ELF-1 (cell line): ENCODE data around the gene NCAPG2.
A peak's percentile ranks its signal among the peaks of the same experiment; 100 is the strongest.
"Not testable (repeated sequence)": the region's sequence is repeated elsewhere in the genome, so short reads cannot be mapped to it uniquely, and the experiment has no call there.

Source experiments
- DNase-seq: peaks from one replicate; pipeline ENCODE4 v3.0.0-alpha.2; 2016; ENCODE audit warnings: low read depth, low spot score

The NCAPG2 gene

DNA sequence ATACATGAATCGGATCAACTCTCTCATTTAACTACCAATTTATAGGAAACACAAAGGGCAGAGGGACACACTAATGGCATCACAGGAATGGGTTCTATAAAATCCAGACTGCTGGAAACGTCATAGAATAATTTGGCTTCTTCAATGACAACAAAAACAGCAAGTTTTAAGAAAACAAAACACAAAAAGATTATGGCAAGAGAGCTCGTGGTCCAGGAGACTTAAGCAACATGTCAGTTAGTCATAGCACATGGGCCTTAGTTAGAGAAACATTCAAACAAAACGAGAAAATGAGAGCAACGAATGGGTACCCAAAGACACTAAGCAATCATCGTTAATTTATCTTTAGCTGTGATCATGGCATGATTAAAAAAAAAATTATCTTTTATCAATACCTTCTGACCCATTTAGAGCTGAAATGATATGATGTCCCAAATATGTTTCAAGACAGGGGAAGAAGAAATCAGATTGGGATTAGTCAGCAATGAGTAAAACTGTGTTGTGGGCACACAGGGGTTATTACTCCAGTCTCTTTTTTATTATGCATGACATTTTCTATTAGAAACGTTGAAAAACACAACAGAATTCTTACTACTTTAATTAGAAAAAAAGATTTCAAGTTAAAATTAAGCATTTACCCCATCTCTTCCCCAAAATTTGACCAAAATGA is 28.3 kb downstream of the NCAPG2 start:
- no peak for DNase-seq

DNA sequence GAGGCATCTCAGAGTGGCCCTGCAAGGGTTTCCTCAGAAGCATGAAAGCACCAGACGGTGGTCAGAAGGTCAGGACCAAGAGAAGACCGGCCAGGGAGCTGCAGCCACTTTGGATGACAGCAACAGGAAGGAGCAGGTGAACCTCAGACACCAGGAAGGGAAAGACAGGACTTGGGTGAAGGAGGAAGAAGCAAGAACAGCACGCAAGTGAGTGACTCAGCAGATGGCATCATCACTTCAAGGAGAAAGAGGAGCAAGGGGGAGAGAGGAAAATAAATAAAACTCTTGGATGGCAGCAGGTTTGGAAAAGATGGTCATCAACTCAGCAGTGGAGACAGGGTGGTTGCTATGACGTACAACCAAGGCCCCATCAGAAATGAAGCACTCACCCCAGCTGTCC is 31.6 kb downstream of the NCAPG2 start:
- DNase-seq, result no peak

DNA sequence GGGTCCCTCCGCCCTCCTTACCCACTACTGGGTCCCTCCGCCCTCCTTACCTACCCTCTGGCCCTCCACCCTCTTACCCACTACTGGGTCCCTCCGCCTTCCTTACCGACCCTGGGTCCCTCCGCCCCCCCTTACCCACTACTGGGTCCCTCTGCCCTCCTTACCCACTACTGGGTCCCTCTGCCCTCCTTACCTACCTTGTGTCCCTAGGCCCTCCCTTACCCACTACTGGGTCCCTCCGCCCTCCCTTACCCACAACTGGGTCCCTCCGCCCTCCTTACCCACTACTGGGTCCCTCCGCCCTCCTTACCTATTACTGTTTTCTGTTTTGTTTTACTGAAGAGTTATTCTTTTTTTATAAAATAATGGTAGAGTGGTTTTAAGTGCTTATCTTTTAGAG is 36.5 kb downstream of the NCAPG2 start:
- DNase-seq, result not testable (repeated sequence)

DNA sequence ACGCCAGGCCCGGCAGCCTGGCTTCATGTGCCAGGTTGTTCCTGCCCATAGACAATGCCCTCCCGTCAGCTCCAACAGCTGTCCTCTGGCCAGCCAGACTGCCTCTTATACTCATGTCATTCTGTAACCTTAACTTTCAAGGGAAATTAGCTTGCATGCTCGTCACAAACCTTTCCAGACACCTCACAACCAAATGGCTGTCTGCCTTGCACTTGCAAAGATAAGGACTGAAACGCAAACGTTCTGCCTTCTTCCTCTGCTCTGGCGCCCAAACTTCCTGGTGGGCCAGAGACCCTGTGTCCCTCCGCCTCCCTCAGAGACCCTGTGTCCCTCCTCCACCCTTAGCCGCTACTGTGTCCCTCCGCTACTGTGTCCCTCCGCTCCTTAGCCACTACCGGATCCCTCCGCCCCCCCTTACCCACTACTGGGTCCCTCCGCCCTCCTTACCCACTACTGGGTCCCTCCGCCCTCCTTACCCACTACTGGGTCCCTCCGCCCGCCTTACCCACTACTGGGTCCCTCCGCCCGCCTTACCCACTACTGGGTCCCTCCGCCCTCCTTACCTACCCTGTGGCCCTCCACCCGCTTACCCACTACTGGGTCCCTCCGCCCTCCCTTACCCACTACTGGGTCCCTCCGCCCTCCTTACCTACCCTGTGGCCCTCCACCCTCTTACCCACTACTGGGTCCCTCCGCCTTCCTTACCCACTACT is 37.5 kb downstream of the NCAPG2 start:
- DNase-seq, result not testable (repeated sequence)

DNA sequence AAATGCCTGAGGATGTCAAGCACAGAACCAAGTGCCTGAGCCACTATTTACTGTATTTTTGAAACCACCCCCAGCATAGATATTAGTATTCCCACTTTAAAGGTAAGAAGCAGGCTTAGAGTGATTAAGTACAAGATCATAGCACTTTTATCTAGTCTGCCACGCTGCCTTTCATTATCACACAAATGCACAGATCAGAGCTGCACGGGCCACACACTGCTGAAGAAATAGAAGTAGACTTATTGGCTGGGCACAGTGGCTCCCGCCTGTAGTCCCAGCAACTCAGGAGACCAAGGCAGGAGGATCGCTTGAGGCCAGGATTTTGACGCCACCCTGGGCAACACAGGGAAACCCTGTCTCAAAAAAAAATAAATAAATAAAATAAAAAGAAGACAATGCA is 38.2 kb downstream of the NCAPG2 start:
- DNase-seq, result no peak

DNA sequence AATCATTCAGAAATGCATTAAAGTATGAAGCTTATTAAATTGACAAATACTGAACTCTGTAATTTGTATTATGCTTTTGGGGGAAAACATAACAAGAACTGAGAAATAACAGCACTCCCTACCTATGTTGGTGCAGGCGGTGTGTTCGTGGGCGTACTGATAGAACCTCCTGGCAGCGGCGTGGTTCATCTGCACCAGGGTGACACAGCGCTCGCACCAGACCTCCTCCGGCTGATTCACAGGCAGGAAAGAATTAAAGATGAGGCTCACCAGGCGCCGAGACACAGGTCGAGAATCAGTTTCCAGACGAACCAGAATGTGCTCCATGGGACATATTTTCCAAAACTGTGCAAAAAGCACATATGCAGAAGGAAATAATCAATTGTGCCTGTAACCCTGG is 40.2 kb downstream of the NCAPG2 start:
- no peak for DNase-seq

DNA sequence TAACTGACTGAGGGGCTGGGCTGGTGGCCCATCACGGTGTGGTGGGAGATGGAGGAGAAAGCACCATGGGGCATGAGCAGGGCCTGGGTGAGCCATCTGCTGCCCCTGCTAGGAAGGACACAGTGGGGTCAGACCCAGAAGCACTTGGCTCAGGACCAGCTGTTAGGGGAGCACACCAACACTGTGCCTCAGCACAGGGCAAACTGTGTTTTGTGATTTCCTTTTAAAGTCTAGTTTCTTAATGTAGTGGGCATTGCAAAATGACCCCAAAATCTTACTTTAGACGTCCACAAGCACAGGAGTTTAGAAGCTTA is 41.2 kb downstream of the NCAPG2 start:
- no peak for DNase-seq

DNA sequence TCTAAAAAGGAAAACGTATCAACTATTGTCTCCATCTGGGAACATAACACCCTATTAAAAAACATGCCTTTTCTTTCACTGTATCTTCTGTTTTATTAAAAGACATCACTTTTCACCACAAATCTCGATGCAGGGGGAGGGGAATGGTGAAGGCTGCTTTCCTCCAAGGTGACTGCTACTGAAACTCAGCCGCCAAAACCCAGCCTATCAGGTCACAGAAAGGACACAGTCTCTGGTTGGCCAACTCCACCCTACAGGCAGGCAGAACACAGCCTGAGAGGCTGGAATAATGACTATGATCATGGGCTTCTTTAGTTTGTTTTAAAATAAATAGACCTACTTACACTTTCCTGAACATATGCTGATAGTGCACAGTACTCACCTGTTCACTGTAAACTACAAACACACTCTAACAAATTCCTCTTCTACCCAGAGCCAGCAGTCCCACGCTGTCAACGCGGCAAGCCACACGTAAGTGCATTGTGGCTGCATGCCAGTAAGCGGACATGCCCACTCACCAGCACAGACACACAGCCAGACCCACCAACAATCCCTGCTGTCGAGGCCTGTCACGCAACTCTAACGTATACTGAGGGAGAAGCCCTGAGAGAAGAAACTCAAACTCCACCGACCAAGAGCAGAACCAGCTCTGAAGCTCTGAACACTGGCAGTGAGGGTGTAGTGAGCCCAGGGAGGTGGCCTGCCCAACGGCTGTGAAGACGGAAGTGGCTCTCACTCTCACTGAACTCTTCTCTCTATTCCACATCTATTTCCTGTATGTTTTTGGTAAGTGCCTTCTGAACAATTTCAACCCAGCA is 41.8 kb downstream of the NCAPG2 start:
- DNase-seq, result no peak

DNA sequence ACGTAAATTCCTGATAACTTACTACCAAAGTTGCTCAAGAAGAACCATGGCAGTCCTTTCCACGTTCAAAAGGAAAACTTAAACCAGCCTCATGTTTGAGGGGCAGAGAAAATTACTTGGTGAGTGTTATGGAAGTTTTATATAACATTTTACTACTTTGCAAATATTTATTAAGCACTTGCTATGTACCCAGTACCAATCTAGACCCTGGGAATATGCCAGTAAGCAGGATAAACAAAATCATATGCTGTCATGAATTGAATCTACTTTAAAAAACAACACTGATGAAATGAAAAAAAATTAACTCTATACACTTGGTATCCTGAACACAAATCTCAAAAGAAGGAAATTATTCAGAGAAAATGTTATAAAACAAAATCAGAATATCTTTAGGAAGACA is 46.1 kb downstream of the NCAPG2 start:
- DNase-seq, result no peak

DNA sequence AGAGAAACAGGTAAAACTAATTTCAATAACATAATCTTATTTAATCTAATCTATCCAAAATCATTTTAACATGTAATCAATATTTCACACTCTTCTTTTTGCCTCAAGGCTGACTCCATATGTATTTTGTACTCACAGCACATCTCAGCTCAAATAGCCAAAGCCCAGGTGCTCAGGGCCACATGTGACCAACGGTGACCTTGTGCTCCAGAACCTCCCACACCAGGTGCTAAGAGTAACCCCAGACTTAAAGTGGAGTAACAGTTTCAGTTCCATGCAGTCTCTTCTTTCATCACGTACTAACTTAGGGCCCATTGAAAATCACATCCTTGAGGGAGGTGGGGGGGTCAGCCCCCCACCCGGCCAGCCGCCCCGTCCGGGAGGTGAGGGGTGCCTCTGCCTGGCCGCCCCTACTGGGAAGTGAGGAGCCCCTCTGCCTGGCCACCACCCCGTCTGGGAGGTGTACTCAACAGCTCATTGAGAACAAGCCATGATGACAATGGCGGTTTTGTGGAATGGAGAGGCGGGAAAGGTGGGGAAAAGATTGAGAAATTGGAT is 47.3 kb downstream of the NCAPG2 start:
- no peak for DNase-seq

DNA sequence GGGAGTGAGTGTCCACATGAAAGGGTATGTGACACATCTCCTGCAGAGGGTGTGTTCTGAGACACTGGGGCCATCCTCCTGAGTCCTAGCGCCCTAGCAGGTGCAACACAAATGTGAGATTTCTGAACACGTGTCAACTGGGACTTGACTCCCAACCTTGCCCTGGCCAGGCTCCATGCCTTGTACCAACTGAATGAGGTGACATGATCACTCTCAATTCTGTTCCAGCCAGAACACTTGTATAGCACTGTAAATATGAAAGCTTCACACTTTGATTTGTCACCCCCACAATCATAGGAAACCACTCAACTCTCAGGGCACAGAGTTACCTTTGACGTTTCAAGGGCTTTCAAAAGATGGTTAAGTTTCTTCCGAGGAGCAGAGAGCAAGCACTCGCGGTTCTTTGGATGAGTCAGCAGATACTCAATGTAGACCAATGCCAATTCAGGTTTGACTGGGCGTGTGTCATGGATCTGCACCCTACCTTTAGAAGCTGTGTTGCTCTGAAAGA is 48.6 kb downstream of the NCAPG2 start:
- DNase-seq, result no peak

DNA sequence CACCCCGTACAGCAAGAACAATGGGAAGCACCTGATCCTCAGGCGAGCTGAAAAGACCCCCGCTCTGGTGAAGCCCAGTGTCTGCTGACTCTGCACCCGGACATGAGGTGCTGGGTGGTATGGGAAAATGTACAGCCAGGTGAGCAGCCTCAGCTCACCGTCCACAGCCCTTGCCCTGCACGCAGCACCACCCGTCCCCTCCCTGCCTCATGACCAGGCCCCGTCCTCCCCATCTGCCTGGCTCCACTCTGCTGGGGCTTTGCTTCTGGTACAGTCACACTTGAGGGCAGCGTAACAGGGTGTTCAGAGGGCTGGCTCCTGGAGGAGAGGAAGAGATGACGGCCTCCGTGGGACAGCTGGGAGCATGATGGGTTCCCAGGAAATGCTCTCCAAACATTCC is 49.1 kb downstream of the NCAPG2 start:
- DNase-seq, result no peak

DNA sequence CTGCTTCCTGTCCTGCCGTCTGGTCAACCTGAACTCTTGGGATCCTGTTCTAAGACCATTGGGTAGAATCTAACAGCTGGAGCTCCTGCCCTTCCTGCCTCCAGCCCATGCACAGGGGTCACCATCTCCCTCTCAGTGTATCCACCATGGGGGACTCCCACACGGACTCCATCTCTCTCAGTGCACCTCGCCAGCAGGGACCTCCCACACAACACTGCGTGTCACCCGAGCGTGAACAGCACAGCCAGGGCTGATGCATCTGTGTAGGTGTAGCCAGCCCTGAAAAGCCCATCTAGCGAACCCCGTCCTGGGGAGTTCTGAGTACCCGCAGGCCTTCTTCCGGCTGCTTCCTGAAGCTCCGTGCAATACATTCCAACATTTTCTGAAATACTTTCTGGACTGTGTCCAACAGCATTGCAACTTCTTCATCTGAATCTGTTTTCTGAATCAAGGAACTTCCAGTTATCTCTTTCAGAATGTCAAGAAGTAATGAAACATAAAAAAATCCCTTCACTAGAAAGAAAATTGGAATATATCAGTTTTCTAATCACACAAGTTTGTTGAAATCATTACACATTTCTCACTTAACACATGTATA is 52.5 kb downstream of the NCAPG2 start:
- DNase-seq, result no peak

DNA sequence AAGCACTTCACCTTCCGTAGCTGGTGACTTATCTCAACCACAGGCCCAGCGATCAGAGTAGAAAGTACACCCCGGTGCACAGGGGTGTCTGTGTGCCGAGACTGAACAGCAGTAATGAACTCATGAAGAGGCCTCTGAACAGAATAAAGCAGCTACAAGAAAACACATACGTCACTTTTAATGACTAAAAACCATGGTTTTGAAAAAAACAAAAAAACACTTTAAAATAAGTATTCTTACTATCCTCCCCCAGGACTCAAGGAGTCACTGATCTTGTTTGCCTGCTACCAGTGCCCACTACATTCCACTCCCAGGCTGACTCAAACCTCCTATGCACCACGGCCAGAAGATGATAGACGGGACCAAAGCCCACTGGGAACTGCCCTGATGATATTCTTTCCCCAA is 53.8 kb downstream of the NCAPG2 start:
- DNase-seq, result no peak

DNA sequence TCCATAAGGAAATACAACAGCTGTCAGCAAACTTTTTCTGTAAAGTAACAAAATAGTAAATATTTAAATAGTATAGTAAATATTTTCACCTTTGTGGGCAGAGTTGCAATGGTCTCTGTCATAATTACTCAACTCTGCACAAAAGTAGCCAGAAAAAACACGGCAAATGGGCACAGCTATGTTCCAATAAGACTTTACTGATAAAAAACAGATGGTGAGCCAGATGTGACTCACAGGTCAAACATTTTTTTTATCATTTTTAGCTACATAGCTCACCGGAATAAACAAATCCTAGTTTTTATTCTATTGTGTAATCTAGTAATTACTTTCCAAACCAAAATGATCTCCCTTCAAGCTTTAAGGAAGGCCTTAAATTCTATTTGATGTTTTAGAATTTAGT is 55.3 kb downstream of the NCAPG2 start:
- DNase-seq, result no peak

DNA sequence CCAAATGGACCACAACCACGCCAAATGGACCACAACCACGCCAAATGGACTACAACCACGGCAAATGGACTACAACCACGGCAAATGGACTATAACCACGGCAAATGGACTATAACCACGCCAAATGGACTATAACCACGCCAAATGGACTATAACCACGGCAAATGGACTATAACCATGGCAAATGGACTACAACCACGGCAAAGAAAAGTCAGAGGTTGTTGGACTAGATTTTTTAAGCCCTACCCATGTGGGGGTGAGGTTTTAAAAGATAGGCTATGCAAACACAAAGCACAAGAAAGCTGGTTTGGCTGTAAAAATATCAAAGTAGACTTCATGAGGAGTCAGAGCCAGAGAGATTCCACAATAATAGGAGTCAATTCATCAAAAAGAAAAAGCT is 55.8 kb downstream of the NCAPG2 start:
- DNase-seq, result no peak

DNA sequence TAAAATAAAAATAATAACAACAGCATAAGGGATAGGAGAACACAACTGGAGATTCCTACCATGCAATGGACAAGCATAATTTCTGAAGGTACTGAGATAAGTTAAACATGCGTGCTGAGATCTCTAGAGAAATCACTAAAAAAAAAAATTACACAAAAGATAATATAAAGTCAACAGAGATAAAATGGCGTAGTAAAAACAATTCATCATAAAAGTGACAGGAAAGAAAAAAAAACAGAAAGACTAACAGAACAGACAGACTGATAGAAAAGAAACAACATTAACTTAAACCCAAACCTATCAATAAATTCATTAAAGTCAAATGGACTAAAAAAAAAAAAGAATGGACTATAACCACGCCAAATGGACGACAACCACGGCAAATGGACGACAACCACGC is 56.4 kb downstream of the NCAPG2 start:
- DNase-seq, result no peak

DNA sequence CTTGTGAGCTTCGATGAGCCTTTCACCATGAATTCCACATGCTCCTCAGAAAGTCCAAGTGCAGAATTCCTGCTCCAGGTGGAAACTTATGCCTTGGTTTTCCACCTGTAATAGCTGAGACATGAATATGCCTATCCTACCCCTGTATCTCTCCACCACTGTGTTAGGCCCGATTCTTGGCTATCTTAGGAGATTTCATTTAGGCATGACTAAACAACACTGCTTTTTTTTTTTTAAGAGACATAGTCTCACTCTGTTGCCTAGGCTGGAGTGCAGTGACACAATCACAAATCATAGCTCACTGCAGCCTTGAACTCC is 57.2 kb downstream of the NCAPG2 start:
- no peak for DNase-seq

DNA sequence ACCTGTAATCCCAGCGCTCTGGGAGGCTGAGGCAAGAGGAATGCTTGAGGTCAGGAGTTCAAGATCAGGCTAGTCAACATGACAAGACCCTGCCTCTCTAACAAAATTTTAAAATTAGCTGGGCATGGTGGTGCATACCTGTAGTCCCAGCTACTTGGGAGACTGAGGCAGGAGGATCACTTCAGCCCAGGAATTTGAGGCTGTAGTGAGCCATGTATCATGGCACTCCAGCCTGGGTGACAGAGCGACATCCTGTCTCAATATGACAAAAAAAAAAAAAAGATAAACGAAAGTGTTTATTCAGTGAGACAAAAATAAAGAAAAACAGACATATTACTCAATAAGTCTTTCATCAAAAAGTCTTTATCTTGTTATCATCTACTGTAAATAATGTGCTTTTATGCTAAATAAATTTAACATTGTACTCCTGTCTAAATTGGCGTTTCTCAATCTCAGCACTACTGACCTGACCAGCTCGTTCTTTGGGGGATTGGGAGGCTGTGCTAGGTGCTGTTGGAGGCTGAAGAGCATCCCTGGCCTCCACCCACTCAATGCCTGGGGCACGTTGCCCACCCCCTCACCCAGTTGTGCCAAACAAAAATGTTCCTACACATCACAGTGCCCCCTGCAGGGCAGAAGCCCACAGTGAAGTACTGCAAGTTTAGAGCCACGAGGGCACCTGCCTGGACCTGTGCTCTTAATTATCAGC is 57.7 kb downstream of the NCAPG2 start:
- DNase-seq, result peak; percentile 41

DNA sequence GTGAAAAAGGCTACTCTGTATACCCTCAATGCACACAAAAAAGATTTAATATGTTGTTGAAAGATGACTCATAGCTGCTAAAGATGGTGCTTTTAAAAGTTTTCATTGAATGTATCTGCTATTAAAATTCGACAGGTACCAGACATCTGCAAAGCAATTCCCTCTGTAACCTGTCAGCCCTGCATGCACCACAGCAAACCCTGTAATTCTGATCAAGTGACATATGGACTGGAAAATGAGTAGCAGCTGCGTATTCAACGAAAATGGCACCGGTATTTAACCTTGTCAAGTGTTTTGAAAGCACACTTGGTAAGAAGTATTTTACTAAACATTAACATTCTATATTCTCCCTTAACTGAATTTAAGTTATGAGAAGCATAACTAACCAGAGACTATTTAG is 58.8 kb downstream of the NCAPG2 start:
- no peak for DNase-seq

DNA sequence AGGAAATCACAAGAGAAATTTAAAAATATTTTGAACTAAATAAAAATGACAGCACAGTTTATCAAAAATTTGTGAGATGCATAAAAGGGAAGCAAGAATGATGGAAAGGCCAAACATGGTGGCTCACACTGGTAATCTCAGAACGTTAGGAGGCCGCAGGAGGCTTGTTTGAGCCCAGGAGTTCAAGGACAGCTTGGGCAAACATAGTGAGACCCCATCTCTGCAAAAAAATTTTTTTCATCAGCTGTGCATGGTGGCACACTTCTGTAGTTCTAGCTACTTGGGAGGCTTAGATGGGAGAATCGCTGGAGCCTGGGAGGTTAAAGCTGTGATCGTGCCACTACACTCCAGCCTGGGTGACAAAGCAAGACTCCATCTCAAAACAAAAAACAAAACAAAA is 62.5 kb downstream of the NCAPG2 start:
- no peak for DNase-seq

DNA sequence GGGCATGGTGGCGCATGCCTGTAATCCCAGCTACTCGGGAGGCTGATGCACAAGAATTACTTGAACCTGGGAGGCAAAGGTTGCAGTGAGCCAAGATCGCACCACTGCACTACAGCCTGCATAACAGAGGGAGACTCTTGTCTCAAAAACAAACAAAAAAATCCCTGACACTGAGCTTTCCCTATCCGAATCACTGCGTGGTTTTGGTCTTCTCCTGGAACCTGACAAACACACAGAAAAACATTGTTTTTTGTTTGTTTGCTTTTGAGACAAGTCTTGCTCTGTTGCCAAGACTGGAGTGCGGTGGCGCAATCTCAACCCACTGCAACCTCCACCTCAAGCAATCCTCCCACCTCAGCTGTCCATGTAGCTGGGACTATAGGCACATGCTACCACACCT is 66.6 kb downstream of the NCAPG2 start:
- DNase-seq, result no peak
